Naive B cell (primary cell): ENCODE results near the gene DNMBP. TPM values are rescaled to one million over a fixed set of nuclear protein-coding genes. Genes with fewer than 3 reads are reported as not detected.
"Not testable (repeated sequence)": the region's sequence is repeated elsewhere in the genome, so short reads cannot be mapped to it uniquely, and the experiment has no call there.

Experiments used
- ATAC-seq, 2 donors: fragments of 150-1000 bp; cut with Tn5 transposase; 2 replicates each; pipeline ENCODE4 v1.10.0; 2021; ENCODE audit warnings: low read depth in 2 of 2, mild to moderate bottlenecking in 2 of 2, moderate library complexity in 2 of 2
- DNase-seq: peaks from one replicate; pipeline ENCODE4 v3.0.0; 2022
- H3K27ac Mint-ChIP-seq, 6 donors: one replicate each; pipeline ENCODE4 v1.8.0; 2020 to 2022; ENCODE audit warnings: mild to moderate bottlenecking in 6 of 6, mixed read lengths in 6 of 6, moderate library complexity in 5 of 6, inconsistent platforms in 2 of 6
- H3K27me3 Mint-ChIP-seq, 3 donors: one replicate each; pipeline ENCODE4 v1.8.0; 2021 to 2022; ENCODE audit warnings: mixed read lengths in 3 of 3, mild to moderate bottlenecking in 1 of 3
- H3K36me3 Mint-ChIP-seq, 2 donors: one replicate each; pipeline ENCODE4 v1.8.0; 2020 to 2022; ENCODE audit warnings: mixed read lengths in 2 of 2, inconsistent platforms in 1 of 2, mild to moderate bottlenecking in 1 of 2
- H3K4me1 Mint-ChIP-seq, 3 donors: one replicate each; pipeline ENCODE4 v1.8.0; 2020 to 2022; ENCODE audit warnings: mixed read lengths in 3 of 3, inconsistent platforms in 1 of 3, mild to moderate bottlenecking in 1 of 3, moderate library complexity in 1 of 3
- H3K4me3 Mint-ChIP-seq, 8 donors: one replicate each; pipeline ENCODE4 v1.8.0; 2020 to 2022; ENCODE audit warnings: mild to moderate bottlenecking in 8 of 8, mixed read lengths in 8 of 8, moderate library complexity in 8 of 8, inconsistent platforms in 2 of 8
- H3K9me3 Mint-ChIP-seq, 7 donors: one replicate each; pipeline ENCODE4 v1.8.0; 2020 to 2022; ENCODE audit warnings: mixed read lengths in 7 of 7, mild to moderate bottlenecking in 5 of 7, inconsistent platforms in 2 of 7, moderate library complexity in 1 of 7
- polyA plus RNA-seq, 6 donors: library from polyadenylated mRNA; unstranded; fragments of 300-500 nt; fragmentation: Illumina TruSeq; gene quantifications; one replicate each; pipeline ENCODE4 v1.2.3, GENCODE V29; 2021; ENCODE audit warnings: low read depth in 6 of 6

The DNMBP gene
- polyA plus RNA-seq, 6 donors from 2014 or later = 1.2 to 11.9 (median 6.1) TPM

GRCh38 chr10:99905971-99906370 lies 103.8 kb downstream of the DNMBP start:
- Mint-ChIP-seq H3K27ac (no peak overlapping the region), H3K4me3 (no peak overlapping the region), H3K27me3 (no peaks in the 10 kb centered on the region), H3K9me3 (no peaks in the 10 kb centered on the region), H3K36me3 (peaks cover 21 to 33% of the 10 kb centered on the region in 2 donors), H3K4me1 (peaks cover 3 to 8% (median 6%) of the 10 kb centered on the region in 3 donors)
- ATAC-seq = no peak
- no peak for DNase-seq

GRCh38 chr10:99895867-99896266 lies 113.9 kb downstream of the DNMBP start:
- Mint-ChIP-seq H3K27ac (peak overlapping the region in 1 of 6 donors; percentile 52), H3K36me3 (peaks cover 32 to 48% of the 10 kb centered on the region in 2 donors)

GRCh38 chr10:99895066-99895465 lies 114.7 kb downstream of the DNMBP start:
- ATAC-seq, H3K4me3 Mint-ChIP-seq, DNase-seq, H3K9me3 Mint-ChIP-seq, H3K27me3 Mint-ChIP-seq, H3K4me1 Mint-ChIP-seq: not testable (repeated sequence)
- H3K36me3 Mint-ChIP-seq = peaks cover 32 to 48% of the 10 kb centered on the region in 2 donors
- H3K27ac Mint-ChIP-seq = peak overlapping the region in 2 of 6 donors; percentile 10 to 33

More at GRCh38 chr10:99895867-99896266, 113.9 kb downstream of the DNMBP start:
- Mint-ChIP-seq H3K4me1 (no peaks in the 10 kb centered on the region), H3K27me3 (no peaks in the 10 kb centered on the region), H3K9me3 (peaks cover 0 to 2% (median 0%) of the 10 kb centered on the region in 7 donors), H3K4me3 (no peak overlapping the region)
- no peak for ATAC-seq
- no peak for DNase-seq

- H3K9me3 Mint-ChIP-seq = peaks cover 0 to 2% (median 0%) of the 10 kb centered on the region in 7 donors
- no peak overlapping the region for H3K4me3 Mint-ChIP-seq
- no peaks in the 10 kb centered on the region for H3K4me1 Mint-ChIP-seq
- DNase-seq (no peak), ATAC-seq (no peak)
- peaks cover 32 to 48% of the 10 kb centered on the region in 2 donors for H3K36me3 Mint-ChIP-seq
- H3K27ac Mint-ChIP-seq = no peak overlapping the region
- H3K27me3 Mint-ChIP-seq = no peaks in the 10 kb centered on the region
Measured at GRCh38 chr10:99894613-99895012, 115.1 kb downstream of the DNMBP start.

GRCh38 chr10:99888622-99889021 lies 121.1 kb downstream of the DNMBP start:
- H3K4me3 Mint-ChIP-seq = no peak overlapping the region
- no peak overlapping the region for H3K27ac Mint-ChIP-seq
- H3K4me1 Mint-ChIP-seq = no peaks in the 10 kb centered on the region
- H3K36me3 Mint-ChIP-seq = peaks cover 7 to 25% of the 10 kb centered on the region in 2 donors
- ATAC-seq (no peak), DNase-seq (no peak)
- no peaks in the 10 kb centered on the region for H3K9me3 Mint-ChIP-seq
- no peaks in the 10 kb centered on the region for H3K27me3 Mint-ChIP-seq

- H3K4me1 Mint-ChIP-seq = no peaks in the 10 kb centered on the region
- ATAC-seq (no peak), DNase-seq (no peak)
- peak overlapping the region in 1 of 6 donors; percentile 53 for H3K27ac Mint-ChIP-seq
- H3K4me3 Mint-ChIP-seq = no peak overlapping the region
- H3K9me3 Mint-ChIP-seq = no peaks in the 10 kb centered on the region
- H3K36me3 Mint-ChIP-seq = peaks cover 20 to 33% of the 10 kb centered on the region in 2 donors
- H3K27me3 Mint-ChIP-seq = no peaks in the 10 kb centered on the region
Measured at GRCh38 chr10:99883523-99883922, 126.2 kb downstream of the DNMBP start.

- Mint-ChIP-seq H3K27me3 (no peaks in the 10 kb centered on the region), H3K4me1 (no peaks in the 10 kb centered on the region), H3K4me3 (no peak overlapping the region), H3K36me3 (peaks cover 38 to 40% of the 10 kb centered on the region in 2 donors), H3K9me3 (no peaks in the 10 kb centered on the region), H3K27ac (peak overlapping the region in 2 of 6 donors; percentile 34 to 47)
- no peak for DNase-seq
- ATAC-seq = no peak
Measured at GRCh38 chr10:99881371-99881770, 128.4 kb downstream of the DNMBP start.

- DNase-seq = no peak
- H3K27ac Mint-ChIP-seq = peak overlapping the region in 4 of 6 donors; percentile 14 to 54 (median 39)
- H3K4me3 Mint-ChIP-seq = no peak overlapping the region
- no peaks in the 10 kb centered on the region for H3K27me3 Mint-ChIP-seq
- H3K9me3 Mint-ChIP-seq = no peaks in the 10 kb centered on the region
- no peak for ATAC-seq
- H3K36me3 Mint-ChIP-seq = peaks cover 46 to 50% of the 10 kb centered on the region in 2 donors
- H3K4me1 Mint-ChIP-seq = peaks cover 0 to 8% (median 0%) of the 10 kb centered on the region in 3 donors
Measured at GRCh38 chr10:99880080-99880835, 129.5 kb downstream of the DNMBP start.

GRCh38 chr10:99875473-99875872 lies 134.3 kb downstream of the DNMBP start:
- peaks cover 0 to 13% (median 0%) of the 10 kb centered on the region in 3 donors for H3K4me1 Mint-ChIP-seq
- peak overlapping the region in 2 of 6 donors; percentile 66 to 75 for H3K27ac Mint-ChIP-seq
- ATAC-seq (no peak), DNase-seq (no peak)
- H3K36me3 Mint-ChIP-seq = peaks cover 38 to 44% of the 10 kb centered on the region in 2 donors
- no peak overlapping the region for H3K4me3 Mint-ChIP-seq
- peaks cover 0 to 2% (median 1%) of the 10 kb centered on the region in 3 donors for H3K27me3 Mint-ChIP-seq
- no peaks in the 10 kb centered on the region for H3K9me3 Mint-ChIP-seq

- Mint-ChIP-seq H3K27ac (peak overlapping the region in 2 of 6 donors; percentile 2 to 27), H3K4me3 (no peak overlapping the region), H3K9me3 (no peaks in the 10 kb centered on the region), H3K36me3 (peaks cover 28 to 35% of the 10 kb centered on the region in 2 donors), H3K27me3 (peaks cover 0 to 10% (median 9%) of the 10 kb centered on the region in 3 donors), H3K4me1 (peaks cover 4 to 19% (median 5%) of the 10 kb centered on the region in 3 donors)
- ATAC-seq (no peak), DNase-seq (no peak)
Measured at GRCh38 chr10:99874341-99875085, 135.2 kb downstream of the DNMBP start.

GRCh38 chr10:99873846-99874245 lies 135.9 kb downstream of the DNMBP start:
- peaks cover 28 to 29% of the 10 kb centered on the region in 2 donors for H3K36me3 Mint-ChIP-seq
- no peak overlapping the region for H3K27ac Mint-ChIP-seq
- peaks cover 0 to 15% (median 15%) of the 10 kb centered on the region in 3 donors for H3K27me3 Mint-ChIP-seq
- peaks cover 4 to 19% (median 5%) of the 10 kb centered on the region in 3 donors for H3K4me1 Mint-ChIP-seq
- H3K4me3 Mint-ChIP-seq = no peak overlapping the region
- peaks cover 0 to under 1% (median 0%) of the 10 kb centered on the region in 7 donors for H3K9me3 Mint-ChIP-seq
- no peak for DNase-seq
- no peak for ATAC-seq

- Mint-ChIP-seq H3K4me3 (no peak overlapping the region), H3K36me3 (peaks cover 19 to 20% of the 10 kb centered on the region in 2 donors), H3K9me3 (peaks cover 0 to 10% (median 2%) of the 10 kb centered on the region in 7 donors), H3K27ac (peak overlapping the region in 1 of 6 donors; percentile 1), H3K27me3 (peaks cover 8 to 28% (median 25%) of the 10 kb centered on the region in 3 donors), H3K4me1 (peaks cover 4 to 19% (median 5%) of the 10 kb centered on the region in 3 donors)
- DNase-seq = no peak
- ATAC-seq = no peak
Measured at GRCh38 chr10:99872367-99873162, 137.2 kb downstream of the DNMBP start.
